ENCODE data around the gene NFIC.

The NFIC gene

DNA sequence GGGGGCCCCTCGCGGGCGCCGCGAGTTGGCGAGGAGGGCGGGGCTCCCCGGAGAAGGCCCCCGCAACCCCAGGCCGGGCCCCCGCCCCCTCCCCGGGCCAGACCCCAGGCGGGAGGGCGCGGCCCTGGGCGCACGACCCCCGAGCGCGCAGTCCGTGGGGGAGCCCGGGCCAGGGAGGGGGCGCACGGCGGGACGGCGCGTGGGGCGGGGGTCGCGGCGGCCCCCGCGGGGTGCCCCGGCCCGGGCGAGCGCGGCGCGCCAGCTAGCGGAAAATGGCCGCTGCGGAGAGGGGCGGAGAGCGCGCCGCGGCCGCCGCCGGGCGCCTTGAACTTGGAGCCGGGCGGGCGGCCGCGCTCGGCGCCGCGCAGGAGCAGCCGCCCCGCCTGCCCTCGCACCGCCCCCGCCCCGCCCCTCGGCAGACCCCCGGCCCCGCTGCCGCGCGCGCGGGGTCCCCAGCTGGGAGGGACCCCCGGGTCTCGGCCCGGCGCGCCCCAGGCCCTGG, 6.4 kb upstream of the NFIC start:
- DNase-seq = no peak

GRCh38 chr19:3360421-3361383, 5.7 kb upstream of the NFIC start:
- DNase-seq = no peak

DNA sequence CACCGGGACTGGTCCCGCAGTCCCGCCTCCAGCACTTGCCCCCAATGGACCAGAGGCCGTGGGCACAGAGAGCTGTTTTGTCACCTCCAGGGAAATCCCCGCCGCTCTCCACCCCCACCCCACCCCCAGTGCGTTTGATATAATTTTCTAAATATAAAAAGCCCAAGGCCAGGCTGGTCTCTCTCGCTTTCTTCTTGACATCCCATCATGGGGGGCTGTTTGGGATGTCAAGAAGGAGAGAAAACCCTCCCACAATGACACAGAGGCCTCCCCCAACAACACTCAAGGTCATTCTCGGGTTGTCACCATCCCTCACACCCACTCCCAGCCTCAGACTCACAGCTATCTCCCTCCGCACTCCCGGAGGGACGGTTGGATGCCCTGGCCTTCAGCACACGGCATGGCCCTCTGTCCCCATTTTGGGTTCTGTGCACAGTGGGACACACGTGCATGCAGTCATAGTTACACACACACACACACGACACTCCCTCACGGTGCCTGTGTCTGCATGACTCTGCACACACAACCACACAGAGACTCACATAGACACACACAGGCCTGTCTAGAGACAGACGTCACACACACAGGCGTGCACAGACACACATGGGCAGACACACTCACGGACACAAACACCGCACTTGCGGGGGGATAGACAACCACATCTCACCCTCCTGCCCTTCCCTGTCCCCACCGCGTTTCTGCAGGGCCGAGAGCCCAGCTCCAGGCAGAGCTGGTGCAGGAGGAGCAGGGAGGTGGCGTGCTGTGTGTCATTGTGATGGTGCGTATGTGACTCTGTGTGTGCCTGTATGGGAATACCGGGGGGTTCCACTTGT, 4.8 kb upstream of the NFIC start:
- no peak for DNase-seq

GRCh38 chr19:3362217-3362906, 4.0 kb upstream of the NFIC start:
- no peak for DNase-seq

DNA sequence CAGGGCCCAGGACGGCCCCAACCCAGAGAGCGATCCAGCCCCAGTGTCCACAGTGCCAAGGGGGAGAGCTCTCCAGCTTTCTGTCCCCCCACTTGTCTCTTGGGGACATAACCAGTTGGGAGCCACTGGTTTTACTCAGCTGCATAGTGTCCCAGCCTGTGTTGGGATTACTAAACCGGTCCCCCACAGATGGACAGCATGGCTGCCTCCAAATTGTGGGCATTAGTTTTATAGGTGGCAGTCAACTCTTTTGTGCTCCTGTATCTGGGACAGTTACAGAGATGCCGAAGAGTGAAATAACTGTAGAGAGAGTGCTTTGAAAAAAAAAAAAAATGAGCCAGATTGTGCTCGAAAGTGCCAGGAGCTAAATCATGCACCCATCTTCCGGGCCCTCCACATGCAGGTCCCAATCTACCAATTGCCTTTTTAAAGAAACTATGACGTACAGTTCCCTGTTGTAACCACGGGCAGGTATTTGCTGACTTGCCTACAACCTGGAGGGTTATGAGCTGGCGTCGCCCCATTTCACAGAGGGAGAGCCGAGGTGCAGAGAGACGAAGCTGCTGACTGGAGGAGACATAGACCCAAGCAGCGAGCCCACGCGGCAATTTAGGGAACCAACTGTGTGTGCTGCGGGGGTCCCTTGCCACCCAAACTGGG, 2.4 kb upstream of the NFIC start:
- DNase-seq = no peak

- no peak for DNase-seq
Observed at GRCh38 chr19:3364501-3364858, 1.9 kb upstream of the NFIC start.

- no peak for DNase-seq
Observed at GRCh38 chr19:3365093-3365835, 1.1 kb upstream of the NFIC start.

DNA sequence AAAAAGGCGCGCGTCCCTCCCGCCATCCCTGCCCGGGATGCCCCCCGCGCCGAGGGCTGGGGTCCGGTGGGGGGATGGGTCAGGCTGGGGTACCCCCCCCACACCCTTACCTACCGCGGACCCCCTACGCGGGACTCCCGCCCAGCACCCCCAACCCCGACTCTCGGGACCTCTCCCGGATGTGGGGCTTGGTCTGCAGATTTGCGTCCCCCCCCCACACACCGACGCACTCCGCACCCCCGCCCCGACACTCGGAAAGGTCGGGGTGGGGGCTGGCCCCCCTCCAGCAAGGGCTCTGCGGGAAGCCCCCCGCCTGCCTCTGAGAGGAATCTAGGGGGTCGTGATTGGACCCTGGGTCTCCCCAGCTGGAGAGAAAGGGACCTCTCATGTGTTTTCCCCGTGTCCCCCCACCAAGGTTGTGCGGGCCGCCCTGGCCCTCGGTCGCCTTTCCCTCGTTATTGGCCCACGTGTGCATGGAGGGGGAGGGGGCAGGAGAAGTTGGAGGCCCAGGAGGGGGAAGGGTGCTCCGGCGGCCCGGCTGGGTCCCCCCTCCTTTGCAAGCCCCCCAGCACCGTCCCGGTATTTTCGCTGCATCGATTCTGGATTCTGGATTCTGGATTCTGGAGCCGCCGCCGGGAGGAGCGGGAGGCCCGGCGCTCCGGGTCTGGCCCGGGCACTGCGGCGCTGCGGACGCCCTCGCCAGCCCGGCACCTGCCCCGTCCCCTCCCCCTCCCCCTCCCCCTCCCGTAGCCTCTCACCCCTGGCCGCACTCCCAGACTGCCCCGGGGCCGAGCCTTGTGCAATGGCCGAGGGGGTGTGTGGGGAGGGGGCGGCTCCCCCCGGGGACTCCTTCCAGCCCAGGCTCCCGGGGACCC, 607 bp downstream of the NFIC start:
- no peak for DNase-seq

DNA sequence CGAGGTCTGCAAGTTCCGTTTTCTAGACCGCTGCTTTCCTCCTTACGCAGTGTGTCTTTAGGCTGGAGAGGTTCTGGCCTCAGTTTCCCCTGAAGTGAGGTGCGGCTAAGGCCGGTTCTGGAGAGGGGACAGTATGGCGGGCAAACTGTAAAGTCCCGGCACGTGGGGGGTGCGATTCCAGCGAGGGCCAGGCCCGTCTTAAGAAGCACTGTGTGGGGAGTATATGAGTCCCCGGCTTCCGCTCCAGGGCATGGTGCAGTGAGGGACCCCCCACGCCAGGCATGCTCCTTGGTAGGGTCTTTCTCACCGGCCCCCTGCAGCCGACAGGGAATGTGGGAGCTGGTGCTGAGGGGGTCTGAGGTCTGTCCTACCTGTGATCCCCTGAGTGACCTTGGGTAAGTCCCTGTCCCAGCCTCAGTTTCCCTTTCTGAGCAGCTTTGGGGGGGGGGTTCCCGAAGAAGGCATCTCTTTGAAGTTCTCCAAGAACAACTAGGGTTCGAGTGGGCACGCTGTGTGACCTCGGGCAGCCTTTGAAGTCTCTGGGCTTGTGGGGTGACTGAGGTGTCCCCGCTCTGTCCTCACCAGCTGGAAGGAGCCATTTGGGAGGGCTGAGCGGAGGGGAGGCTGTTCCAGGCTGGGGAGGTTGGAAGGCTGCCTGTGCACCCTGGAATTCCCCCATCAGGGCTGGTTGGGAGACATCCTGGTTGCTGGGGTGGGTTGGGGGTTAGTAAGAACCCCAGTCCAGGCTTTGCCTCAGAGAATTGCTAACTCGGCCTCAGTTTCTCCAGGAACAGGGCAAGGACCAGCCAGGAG, 1.5 kb downstream of the NFIC start:
- DNase-seq = no peak

GRCh38 chr19:3368441-3368795, 2.0 kb downstream of the NFIC start:
- DNase-seq = no peak

- DNase-seq = no peak
Observed at GRCh38 chr19:3368848-3369336, 2.5 kb downstream of the NFIC start.

- no peak for DNase-seq
Observed at GRCh38 chr19:3369337-3370213, 3.2 kb downstream of the NFIC start.

DNA sequence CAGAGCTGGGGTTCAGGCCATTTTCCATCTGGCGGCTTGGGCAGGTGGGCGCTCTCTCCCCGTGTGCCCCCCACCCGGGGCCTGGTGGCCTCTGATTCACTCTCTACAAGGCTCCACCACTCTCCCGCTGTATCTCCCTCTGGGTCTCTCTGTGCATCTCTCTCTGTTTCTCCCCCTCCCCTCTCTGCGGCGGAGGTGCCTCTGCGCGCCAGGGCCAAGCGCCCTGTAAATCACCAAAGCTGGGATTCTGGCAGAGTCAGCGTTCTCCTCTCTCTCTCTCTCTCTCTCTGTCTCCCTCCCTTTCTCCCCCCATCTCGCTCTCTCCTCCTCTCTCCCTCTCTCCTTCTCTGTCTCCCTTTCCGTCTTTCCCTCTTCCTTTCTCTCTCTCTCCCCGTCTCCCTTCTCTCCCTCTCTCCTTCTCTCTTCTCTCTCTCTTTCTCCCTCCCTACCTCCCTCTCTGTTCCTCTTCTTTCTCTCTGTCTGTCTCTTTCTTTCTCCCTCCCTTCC, 3.9 kb downstream of the NFIC start:
- DNase-seq = no peak

DNA sequence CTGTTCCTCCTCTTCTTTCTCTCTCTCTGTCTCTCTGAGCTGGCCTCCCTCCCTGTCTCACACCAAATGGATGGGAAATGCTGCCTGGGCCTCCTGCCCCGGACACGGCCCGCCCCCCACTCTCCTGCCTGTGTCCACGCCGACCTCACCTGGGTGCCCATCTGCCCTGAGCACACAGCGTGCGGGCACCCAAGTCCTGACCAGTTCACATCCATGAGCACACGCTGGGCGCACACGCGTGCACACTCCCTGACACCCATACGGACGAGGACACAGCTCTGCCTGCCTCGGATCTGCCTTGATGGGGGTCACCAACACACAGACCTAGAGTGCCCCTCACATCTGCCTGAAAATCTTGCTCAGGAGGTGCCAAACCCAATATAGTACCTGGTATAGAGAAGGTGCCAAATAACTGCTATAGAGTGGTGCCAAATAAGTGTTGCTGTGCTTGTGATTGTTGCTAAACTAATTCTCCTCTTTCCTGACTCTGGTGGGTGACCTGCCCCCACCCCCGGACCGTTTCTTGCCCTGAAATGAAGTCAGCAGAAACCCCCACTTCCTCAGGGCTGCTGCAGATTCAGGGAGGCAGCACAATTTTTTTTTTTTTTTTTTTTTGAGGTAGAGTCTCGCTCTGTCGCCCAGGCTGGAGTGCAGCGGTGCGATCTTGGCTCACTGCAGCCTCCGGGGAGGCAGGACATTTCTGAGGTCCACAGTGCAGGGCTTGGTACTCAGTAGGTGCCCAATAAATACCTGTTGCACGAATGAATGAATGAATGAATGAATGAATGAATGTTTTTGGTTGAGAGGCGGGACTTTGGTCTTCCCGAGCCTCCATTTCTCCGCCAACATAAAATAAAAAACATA, 4.6 kb downstream of the NFIC start:
- no peak for DNase-seq

GRCh38 chr19:3372413-3372812, 6.0 kb downstream of the NFIC start:
- DNase-seq = no peak

- no peak for DNase-seq
Observed at GRCh38 chr19:3373971-3374368, 7.6 kb downstream of the NFIC start.

- DNase-seq = no peak
Observed at GRCh38 chr19:3374369-3375112, 8.2 kb downstream of the NFIC start.

Data from NCI-H1048 (cell line).